ENCODE measurements around the gene NRXN3. TPM values are rescaled to one million over a fixed set of nuclear protein-coding genes. Genes with fewer than 3 reads are reported as not detected.
A peak's percentile ranks its signal among the peaks of the same experiment; 100 is the strongest.

The NRXN3 gene
- total RNA-seq, 1 donor from 2014 or later = not detected

GRCh38 chr14:79332504-79333197 lies 1162.5 kb downstream of the NRXN3 start:
- DNase-seq (ENCODE audit: low read depth in 2 of 2) = no peak

- no peak for DNase-seq (ENCODE audit: low read depth in 2 of 2)
Measured at GRCh38 chr14:79333198-79333546, 1163.0 kb downstream of the NRXN3 start.

GRCh38 chr14:79334272-79334671 lies 1164.1 kb downstream of the NRXN3 start:
- DNase-seq (ENCODE audit: low read depth in 2 of 2) = no peak

- no peak for DNase-seq (ENCODE audit: low read depth in 2 of 2)
Measured at GRCh38 chr14:79337761-79338160, 1167.6 kb downstream of the NRXN3 start.

- DNase-seq (ENCODE audit: low read depth in 2 of 2) = no peak
Measured at GRCh38 chr14:79342942-79343341, 1172.8 kb downstream of the NRXN3 start.

- DNase-seq (ENCODE audit: low read depth in 2 of 2) = no peak
Measured at GRCh38 chr14:79351011-79351410, 1180.8 kb downstream of the NRXN3 start.

GRCh38 chr14:79352076-79352630 lies 1182.0 kb downstream of the NRXN3 start:
- DNase-seq (ENCODE audit: low read depth in 2 of 2) = no peak

- DNase-seq (ENCODE audit: low read depth in 2 of 2) = no peak
Measured at GRCh38 chr14:79354336-79354735, 1184.2 kb downstream of the NRXN3 start.

- no peak for DNase-seq (ENCODE audit: low read depth in 2 of 2)
Measured at GRCh38 chr14:79356040-79356439, 1185.9 kb downstream of the NRXN3 start.

GRCh38 chr14:79357307-79357706 lies 1187.1 kb downstream of the NRXN3 start:
- no peak for DNase-seq (ENCODE audit: low read depth in 2 of 2)

GRCh38 chr14:79363291-79363690 lies 1193.1 kb downstream of the NRXN3 start:
- no peak for DNase-seq (ENCODE audit: low read depth in 2 of 2)

GRCh38 chr14:79369359-79370332 lies 1199.5 kb downstream of the NRXN3 start:
- peak in 1 of 2 donors; percentile 90 for DNase-seq (ENCODE audit: low read depth in 2 of 2)

GRCh38 chr14:79370969-79371368 lies 1200.8 kb downstream of the NRXN3 start:
- DNase-seq (ENCODE audit: low read depth in 2 of 2) = no peak

GRCh38 chr14:79373451-79373850 lies 1203.3 kb downstream of the NRXN3 start:
- DNase-seq (ENCODE audit: low read depth in 2 of 2) = no peak

- DNase-seq (ENCODE audit: low read depth in 2 of 2) = no peak
Measured at GRCh38 chr14:79375356-79375755, 1205.2 kb downstream of the NRXN3 start.

GRCh38 chr14:79376557-79376956 lies 1206.4 kb downstream of the NRXN3 start:
- no peak for DNase-seq (ENCODE audit: low read depth in 2 of 2)

GRCh38 chr14:79378020-79378419 lies 1207.8 kb downstream of the NRXN3 start:
- no peak for DNase-seq (ENCODE audit: low read depth in 2 of 2)

- DNase-seq (ENCODE audit: low read depth in 2 of 2) = no peak
Measured at GRCh38 chr14:79379266-79379665, 1209.1 kb downstream of the NRXN3 start.

- DNase-seq (ENCODE audit: low read depth in 2 of 2) = no peak
Measured at GRCh38 chr14:79383031-79383430, 1212.9 kb downstream of the NRXN3 start.

GRCh38 chr14:79383475-79383874 lies 1213.3 kb downstream of the NRXN3 start:
- no peak for DNase-seq (ENCODE audit: low read depth in 2 of 2)

GRCh38 chr14:79395061-79395460 lies 1224.9 kb downstream of the NRXN3 start:
- DNase-seq (ENCODE audit: low read depth in 2 of 2) = no peak

GRCh38 chr14:79404874-79405511 lies 1234.8 kb downstream of the NRXN3 start:
- DNase-seq (ENCODE audit: low read depth in 2 of 2) = no peak

All from lung microvascular endothelial cell (primary cell).